Bronchial epithelial cell (primary cell): ENCODE data around the gene SGSH. TPM values are rescaled to one million over a fixed set of nuclear protein-coding genes. Genes with fewer than 3 reads are reported as not detected.

ENCODE experiments used
- DNase-seq: peaks from one replicate; pipeline ENCODE4 v3.0.0-alpha.2; 2010; ENCODE audit warnings: low read depth
- FAIRE-seq: peaks from 2 replicates; lab custom pipeline; 2011; peaks lifted over from hg19 to GRCh38; lab: Jason Lieb, UNC
- H3K27me3 ChIP-seq: 2 replicates; pipeline ENCODE4 v1.5.1; 2011; ENCODE audit warnings: low read length; ENCODE audit not compliant: control insufficient read depth, insufficient read depth
- H3K36me3 ChIP-seq: 2 replicates; pipeline ENCODE4 v1.5.1; 2011; ENCODE audit warnings: low read length; ENCODE audit not compliant: control insufficient read depth, insufficient read depth
- H3K4me3 ChIP-seq: 2 replicates; pipeline ENCODE4 v1.5.1; 2011; ENCODE audit warnings: mild to moderate bottlenecking, low read depth, low read length, control low read depth
- CTCF ChIP-seq: IDR thresholded peaks from 2 replicates; pipeline ENCODE4 v1.5.1; 2011; ENCODE audit warnings: mild to moderate bottlenecking, moderate library complexity, low read length, control low read depth, inconsistent platforms; ENCODE audit not compliant: insufficient read depth, severe bottlenecking
- total RNA-seq: library from RNA; depleted of rRNA; stranded (reverse); fragments of >200 nt; gene quantifications from 2 replicates; pipeline ENCODE4 v1.2.1, GENCODE V29; 2014

The SGSH gene
- total RNA-seq, 1 donor from 2014 or later, result 6.1 TPM

GRCh38 chr17:80222376-80223141 is 2.4 kb upstream of the SGSH start:
- peaks cover 3% of the 10 kb centered on the region for H3K27me3 ChIP-seq
- FAIRE-seq (no peak), DNase-seq (no peak)
- no peaks in the 10 kb centered on the region for H3K36me3 ChIP-seq
- no peak overlapping the region for H3K4me3 ChIP-seq
- no peak for TF ChIP-seq CTCF

GRCh38 chr17:80221351-80222105 is 1.4 kb upstream of the SGSH start:
- DNase-seq, result no peak
- peaks cover 3% of the 10 kb centered on the region for H3K27me3 ChIP-seq
- no peak overlapping the region for H3K4me3 ChIP-seq
- TF ChIP-seq CTCF, result no peak
- H3K36me3 ChIP-seq, result no peaks in the 10 kb centered on the region
- no peak for FAIRE-seq

- FAIRE-seq (no peak), DNase-seq (no peak)
- peaks cover 3% of the 10 kb centered on the region for H3K27me3 ChIP-seq
- H3K4me3 ChIP-seq, result peak overlapping the region; percentile 76
- TF ChIP-seq CTCF, result no peak
- no peaks in the 10 kb centered on the region for H3K36me3 ChIP-seq
Observed at GRCh38 chr17:80220736-80221215, 643 bp upstream of the SGSH start.

- Histone ChIP-seq H3K36me3 (no peaks in the 10 kb centered on the region), H3K4me3 (peak overlapping the region; percentile 76), H3K27me3 (peaks cover 3% of the 10 kb centered on the region)
- DNase-seq (no peak), FAIRE-seq (no peak)
- TF ChIP-seq CTCF, result no peak
Observed at GRCh38 chr17:80219763-80220053, 425 bp downstream of the SGSH start.

- DNase-seq (peak; percentile 45), FAIRE-seq (no peak)
- no peaks in the 10 kb centered on the region for H3K36me3 ChIP-seq
- peak overlapping the region; percentile 76 for H3K4me3 ChIP-seq
- peaks cover 3% of the 10 kb centered on the region for H3K27me3 ChIP-seq
- no peak for TF ChIP-seq CTCF
Observed at GRCh38 chr17:80219013-80219762, 945 bp downstream of the SGSH start.
